Ovary (tissue), 3 donors: ENCODE results near the gene TBC1D12.

Source experiments
- CTCF ChIP-seq, 3 donors: fragments of 450-650 bp in 2 of 3; fragments of 200-600 bp in 1 of 3; IDR thresholded peaks; one replicate each; pipeline versions ENCODE4 v1.5.1 to v1.8.0; 2016 to 2022; ENCODE audit warnings: antibody characterized with exemption in 3 of 3, mild to moderate bottlenecking in 1 of 3
- EP300 ChIP-seq: sonication (generic); formaldehyde crosslinking; IDR thresholded peaks from one replicate; pipeline ENCODE4 v1.6.1; 2017; ENCODE audit warnings: antibody characterized with exemption
- POLR2A ChIP-seq: fragments of 450-650 bp; IDR thresholded peaks from one replicate; pipeline ENCODE4 v1.6.1; 2017; ENCODE audit warnings: antibody characterized with exemption, mild to moderate bottlenecking, moderate library complexity
- donor health status: DM: no; HTN: no; CAD: no.

- no peak for TF ChIP-seq CTCF (IDR thresholded peaks at IDR 0.05)
- no peak for TF ChIP-seq POLR2A
- TF ChIP-seq EP300 = no peak
These were observed 122.4 kb downstream of the TBC1D12 start for GRCh38 chr10:94524711-94525110.
